Measurements from ENCODE around the gene TBCD.
"Not testable (repeated sequence)": the region's sequence is repeated elsewhere in the genome, so short reads cannot be mapped to it uniquely, and the experiment has no call there.

Gene TBCD

DNA sequence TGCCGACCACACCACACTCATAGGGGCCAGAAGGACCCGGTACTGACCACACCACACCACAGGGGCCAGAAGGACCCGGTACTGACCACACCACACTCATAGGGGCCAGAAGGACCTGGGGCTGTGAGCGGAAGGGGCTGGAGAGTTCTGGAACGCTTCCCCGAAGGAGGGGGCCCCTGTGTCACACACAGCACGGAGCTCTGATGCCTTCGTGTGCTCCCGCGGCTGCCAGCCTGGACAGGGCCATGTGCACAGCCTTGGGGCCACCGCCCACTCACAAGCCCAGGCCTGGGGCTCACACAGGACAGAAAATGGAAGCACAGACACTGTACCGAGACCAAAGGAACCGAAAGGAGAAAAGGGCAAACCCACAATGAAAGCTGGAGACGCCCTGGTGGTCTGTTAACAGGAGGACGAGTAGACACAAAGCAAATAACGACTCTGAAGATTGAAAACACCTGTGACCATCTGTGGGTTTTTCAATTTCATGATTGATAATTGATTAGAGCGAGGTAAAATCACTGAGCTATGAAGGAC lies 221.0 kb downstream of the TBCD start:
- DNase-seq (ENCODE audit: low read depth), result no peak

DNA sequence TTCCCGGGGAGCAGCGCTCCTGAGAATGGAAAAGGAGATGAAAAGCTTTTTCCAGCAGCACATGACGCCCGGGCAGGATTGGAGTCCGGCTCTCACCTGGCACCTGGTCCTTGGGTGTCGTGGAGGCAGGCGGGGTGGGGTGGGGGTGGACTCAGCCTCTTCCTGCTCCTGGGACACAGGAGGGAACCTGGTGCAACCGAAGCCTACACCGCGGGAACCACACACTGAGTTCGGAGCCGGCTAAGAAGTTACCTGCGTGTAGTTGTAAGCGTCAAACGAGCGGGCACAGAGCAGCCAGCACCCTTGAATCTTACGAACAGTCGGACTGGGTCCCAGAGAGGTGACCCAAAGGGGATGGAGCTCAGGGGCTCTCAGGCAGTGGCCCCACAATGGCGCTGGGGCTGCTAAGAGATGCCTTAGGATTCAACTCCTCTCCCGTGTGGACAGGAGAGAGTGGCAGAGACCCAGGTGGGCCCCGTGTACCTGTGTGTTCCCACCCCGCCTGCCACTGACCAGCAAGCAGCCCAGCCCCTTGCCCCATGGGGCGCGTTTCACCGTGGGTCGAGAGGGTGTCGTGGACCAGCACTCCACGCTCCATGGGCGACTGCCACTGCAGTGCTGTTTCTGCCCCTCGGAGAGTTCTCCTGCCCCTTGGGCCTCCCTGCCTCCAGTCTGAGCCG lies 221.7 kb downstream of the TBCD start:
- DNase-seq (ENCODE audit: low read depth), result no peak

DNA sequence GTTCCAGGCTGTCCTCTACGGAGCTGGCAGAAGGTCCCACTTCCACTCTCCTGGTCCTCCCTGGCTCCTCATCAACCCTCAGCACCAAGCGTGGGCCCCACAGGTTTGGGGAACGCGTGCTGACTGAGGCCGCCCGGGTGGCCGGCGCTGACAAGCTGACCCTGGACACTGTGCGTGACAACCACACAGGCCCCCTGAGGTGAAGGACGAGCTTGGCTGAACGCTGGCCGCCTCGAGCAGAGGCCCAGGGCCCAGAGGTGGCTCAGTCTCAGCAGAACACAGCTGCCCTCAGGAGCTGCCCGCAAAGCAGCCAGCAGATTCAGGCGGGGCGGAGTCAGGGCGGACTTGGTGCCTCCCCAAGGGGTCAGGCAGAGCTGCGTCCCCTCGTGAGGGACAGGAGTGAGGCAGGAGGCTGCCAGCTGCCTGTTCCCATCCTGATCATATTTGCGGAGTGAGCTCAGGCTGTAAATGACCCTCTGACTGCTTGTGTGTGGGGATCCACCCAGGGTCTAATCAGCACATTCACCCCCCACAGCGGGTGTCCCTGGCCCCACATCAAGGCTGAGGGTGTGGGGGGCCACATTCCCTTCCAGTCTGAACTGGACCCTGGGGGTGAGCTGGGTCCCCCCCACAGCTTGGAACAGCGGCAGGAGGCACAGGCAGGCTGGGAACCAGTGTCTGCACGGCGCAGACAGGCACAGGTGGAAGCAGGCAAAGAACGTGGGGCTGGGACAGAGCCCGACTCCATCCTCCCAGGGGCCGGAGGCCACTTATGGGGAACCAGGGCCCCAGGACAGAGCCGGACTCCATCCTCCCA lies 222.5 kb downstream of the TBCD start:
- DNase-seq (ENCODE audit: low read depth), result no peak

DNA sequence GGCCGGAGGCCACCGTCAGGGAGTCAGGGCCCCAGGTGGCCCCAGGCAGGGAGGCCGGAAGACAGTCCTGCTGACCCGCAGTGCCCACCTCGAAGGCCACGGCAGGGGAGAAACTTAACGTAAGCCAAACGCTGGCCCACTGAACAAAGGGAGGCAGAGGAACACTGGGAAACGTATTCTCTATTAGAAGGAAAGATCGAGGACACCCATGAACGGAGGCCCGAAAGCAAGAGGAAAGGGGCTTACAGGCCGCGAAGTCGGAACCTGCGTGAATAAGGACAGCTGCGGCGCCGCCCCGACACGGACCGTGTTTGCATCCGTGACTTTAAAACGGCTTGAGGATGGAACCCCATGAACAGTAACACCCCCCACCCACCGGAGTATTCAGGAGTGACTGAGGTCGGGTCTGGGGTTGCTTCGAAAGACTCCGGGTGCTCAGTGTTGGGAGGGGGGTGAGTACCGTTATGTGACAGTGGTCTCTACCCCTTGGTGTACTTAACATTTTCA lies 225.2 kb downstream of the TBCD start:
- DNase-seq (ENCODE audit: low read depth), result no peak

DNA sequence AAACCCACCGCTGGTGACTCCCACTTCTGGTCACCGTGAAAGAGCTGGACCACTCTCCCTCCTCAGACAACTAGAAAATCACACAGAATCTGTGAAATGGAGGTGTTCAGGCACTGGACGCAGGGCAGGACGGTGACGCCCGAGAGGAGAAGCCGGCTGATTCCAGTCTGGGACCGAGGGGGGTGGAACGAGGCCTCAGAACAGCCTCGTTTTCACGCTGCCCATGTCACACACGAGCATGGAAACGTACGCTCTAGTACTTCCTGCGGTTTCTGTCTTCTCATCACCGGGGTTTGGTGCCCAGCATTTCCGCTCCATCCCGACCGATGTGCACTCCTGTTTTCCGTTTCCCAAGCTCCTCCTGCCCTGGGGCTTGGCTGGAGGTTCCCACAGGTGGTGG lies 225.7 kb downstream of the TBCD start:
- DNase-seq (ENCODE audit: low read depth), result no peak

DNA sequence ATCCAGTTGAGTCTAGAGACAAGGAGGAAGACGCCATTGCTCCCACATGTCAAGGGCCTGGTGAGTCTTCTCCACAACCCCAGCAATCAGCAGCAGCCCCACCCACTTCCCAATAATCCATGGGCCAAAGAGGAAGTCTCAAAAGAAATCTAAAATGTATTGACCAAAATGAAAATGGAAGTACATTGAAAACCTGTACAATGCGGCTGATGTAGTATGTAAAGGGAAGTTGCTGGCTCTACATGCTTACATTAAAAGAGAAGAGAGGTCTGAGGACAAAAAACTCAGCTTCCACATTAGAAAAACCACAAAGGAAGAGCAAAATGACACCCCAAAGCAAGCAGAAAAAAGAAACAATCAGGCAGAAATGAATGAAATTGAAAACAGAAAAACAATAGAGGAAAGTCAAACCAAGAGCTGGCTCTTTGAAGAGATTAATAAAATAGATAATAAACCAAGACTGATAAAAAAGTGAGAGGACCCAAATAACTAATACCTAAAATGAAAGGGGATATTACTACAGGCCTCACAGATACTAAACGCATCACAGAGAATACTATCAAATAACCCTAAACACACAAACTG lies 227.0 kb downstream of the TBCD start:
- no peak for DNase-seq (ENCODE audit: low read depth)

DNA sequence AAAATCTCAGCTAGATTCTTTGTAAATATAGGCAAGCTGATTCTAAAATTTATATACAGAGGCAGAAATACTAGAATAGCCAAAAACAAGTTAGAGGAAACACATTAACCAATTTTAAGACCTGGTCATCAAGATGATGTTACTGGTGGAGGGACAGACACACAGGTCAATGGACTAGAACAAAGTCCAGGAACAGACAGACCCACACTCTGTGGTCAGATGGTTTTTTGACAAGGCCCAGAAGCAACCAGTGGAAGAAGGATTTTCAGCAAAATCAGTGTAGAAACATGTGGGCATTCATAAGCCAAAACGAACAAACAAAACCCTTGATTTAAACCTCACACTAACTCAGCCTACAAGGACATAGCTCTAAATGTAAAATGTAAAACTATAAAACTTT lies 227.9 kb downstream of the TBCD start:
- no peak for DNase-seq (ENCODE audit: low read depth)

DNA sequence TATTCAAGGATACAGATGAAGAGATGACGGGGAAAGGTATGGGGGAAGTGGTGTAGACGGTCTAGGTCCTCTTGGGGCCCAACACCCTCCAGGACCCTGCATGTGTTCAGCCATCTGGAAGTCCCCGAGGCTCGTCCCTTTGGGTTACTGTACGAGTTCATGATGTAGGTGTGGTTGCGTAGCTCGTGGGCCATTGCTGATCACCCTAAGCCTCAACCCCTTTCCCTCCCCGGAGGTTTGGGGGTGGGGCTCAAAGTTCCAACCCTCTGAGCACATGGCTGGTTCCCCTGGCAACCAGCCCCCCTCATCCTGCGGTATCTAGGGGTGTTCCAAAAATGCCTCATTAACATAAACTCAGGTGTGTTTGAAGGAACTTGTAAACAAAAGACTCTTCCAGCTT lies 228.8 kb downstream of the TBCD start:
- DNase-seq (ENCODE audit: low read depth), result no peak

DNA sequence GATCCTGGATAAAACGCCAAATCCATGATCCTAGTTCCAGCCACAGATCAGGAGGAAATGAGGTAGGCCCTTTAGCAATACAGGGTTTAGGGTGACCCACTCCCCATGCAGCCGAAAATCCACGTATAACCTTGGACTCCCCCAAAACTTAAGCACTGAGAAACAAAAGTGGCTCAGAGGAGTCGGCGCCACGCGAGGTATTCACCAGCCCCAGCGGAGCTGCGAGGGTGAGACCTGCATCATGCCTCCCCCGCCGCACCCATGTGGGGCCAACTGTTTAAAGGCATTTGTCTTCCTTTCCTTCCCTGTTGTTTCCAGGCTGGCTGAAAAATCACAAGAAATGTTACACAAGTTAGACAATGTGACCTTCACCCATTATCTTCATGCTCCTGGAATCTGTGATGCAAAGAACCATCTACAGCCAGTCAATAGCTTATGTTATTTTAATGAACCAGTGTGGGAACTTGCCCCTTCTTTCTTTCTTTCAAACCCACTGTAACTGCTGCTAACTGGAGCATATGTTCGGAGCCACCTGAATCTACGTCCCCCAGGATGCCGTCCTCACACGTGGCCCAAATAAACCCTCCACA lies 229.4 kb downstream of the TBCD start:
- no peak for DNase-seq (ENCODE audit: low read depth)

DNA sequence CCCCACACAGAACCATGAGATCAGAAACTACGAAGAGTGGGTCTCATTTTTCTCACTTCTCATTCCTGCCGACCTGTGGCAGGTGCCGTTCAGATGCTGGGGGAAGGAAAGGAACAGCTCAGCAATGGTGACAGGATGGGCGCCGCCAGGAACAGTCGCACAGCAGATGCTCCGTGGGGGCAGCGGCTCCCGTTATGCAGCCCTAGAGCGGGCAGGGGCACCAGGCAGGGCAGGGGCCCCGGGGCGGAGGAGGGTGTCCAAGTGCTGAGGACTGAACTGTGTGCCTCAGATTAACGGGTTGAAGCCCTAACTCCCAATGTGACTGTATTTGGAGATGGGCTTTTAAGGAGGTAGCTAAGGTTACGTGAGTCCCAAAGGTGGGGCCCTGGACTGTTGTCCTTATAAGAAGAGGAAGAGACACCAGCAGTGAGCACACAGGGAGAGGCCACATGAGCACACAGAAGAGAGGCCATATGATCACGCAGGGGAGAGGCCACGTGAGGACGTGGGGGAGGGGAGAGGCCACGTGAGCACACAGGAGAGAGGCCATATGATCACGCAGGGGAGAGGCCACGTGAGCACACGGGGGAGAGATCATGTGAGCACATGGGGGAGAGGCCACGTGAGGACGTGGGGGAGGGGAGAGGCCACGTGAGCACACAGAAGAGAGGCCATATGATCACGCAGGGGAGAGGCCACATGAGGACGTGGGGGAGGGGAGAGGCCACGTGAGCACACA lies 231.8 kb downstream of the TBCD start:
- no peak for DNase-seq (ENCODE audit: low read depth)

DNA sequence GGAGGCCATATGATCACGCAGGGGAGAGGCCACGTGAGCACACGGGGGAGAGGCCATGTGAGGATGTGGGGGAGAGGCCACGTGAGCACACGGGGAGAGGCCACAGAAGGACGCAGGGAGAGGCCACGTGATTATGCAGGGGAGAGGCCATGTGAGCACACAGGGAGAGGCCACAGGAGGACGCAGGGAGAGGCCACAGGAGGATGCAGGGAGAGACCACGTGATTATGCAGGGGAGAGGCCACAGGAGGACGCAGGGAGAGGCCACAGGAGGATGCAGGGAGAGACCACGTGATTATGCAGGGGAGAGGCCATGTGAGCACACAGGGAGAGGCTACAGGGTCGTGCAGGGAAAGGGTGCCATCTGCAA lies 232.4 kb downstream of the TBCD start:
- not testable (repeated sequence) for DNase-seq (ENCODE audit: low read depth)

DNA sequence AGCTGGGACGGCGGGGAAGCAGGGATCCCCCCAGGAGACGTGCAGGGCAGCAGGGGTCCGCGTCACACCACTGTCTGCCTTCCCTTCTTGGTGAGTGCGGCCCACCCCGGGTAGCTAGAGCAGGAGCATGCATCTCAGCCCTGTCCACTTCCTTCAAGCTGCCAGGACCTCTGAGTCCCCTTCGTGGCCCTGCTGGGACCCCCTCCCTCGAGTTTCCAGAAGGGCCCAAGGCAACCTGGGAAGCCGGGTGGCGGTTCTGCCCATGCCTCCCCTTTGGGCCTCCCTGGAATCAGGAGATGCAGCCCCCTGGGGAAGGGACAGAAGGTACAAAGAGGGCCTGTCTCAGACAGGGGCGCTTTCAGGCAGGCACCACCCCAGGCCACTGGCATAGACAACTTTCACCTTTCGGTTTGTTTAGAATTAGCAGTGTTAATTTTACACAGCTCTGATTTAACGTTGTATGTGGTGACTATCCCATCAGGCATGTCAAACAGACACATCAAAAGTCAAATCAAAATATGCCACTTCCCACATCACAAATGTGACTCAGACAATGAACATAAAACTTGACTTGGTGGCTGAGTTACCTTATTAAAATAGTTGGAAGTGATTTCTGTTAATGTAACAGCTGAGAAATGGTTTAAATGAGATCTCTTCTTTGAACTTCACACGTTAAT lies 233.0 kb downstream of the TBCD start:
- peak; percentile 41 for DNase-seq (ENCODE audit: low read depth)

DNA sequence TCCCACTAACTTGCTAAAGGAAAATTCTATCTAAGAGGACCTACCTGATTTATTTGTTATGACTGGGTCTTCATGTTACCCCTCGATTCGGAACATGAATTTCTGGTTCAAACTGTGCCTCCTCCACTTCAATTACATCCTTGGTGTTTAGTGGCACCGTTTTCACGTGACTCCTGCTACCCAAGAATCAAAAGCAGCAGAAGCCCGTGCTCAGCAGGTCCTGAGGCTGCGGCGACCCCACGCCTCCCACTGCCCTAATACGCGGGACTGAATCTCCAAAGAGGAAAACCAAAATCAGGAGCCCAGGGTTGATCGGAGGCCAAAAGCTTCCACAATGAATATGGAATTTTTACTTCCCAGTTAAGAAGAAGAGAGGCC lies 233.6 kb downstream of the TBCD start:
- DNase-seq (ENCODE audit: low read depth), result no peak

DNA sequence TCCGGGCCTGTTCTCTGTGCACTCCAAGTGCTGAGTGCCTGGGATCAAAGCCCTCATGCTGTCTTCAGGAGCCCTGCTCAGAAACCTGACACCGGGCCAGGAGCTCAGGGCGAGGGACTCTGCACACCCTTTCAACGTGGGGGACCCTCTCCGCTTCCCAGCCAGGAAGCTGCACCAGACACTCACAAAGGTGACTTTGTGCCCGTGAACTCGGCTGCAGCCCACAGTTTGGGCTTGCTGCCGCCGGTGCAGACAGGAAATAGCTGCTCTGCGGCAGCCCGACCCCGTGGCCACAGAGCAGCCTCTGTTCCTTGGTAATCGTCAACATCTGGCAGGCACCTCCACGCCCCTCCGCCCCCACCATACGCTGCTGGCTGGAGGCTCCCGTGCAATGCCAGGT lies 234.1 kb downstream of the TBCD start:
- peak; percentile 28 for DNase-seq (ENCODE audit: low read depth)

DNA sequence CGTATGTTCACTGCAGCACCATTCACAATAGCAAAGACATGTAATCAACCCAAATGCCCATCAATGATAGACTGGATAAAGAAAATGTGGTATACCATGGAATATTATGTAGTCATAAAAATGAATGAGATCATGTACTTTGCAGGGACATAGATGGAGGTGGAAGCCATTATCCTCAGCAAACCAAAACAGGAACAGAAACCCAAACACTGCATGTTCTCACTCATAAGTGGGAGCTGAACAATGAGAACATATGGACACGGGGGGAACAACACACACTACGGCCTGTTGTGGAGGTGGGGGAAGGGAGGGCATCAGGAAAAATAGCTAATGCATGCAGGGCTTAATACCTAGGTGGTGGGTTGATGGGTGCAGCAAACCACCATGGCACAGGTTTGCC lies 237.2 kb downstream of the TBCD start:
- not testable (repeated sequence) for DNase-seq (ENCODE audit: low read depth)

DNA sequence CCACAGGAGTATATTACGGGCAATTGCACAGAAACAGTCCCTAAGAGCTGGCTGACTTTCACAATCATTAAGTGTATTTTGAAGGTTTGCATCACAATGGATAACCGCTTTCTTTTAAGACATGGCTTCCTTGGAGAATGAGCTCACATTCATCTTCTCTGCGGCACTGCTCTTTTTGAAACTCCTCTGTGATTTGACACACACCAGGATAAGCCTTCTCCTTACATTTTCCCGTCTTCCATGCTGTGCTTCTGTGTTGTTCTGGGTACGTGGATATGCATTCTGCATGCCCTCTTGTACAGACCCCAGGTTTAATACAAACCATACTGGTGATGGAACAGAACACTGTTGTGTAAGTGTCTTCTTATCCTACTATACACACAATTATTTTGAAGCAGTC lies 238.0 kb downstream of the TBCD start:
- no peak for DNase-seq (ENCODE audit: low read depth)

DNA sequence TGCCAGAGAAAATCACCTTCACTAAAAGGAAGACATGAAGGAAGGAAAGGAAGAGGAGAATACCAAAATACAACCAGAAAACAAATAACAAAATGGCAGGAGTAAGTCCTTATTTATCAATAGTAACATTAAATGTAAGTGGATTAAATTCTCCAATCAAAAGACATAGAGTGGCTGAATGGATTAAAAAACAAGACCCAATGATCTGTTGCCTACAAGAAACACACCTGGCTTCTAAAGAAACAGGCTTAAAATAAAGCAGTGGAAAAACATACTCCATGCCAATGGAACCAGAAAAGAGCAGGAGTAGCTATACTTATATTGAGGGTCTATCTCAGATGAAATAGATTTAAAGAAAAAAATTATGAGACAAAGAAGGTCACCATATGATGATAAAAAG lies 241.1 kb downstream of the TBCD start:
- no peak for DNase-seq (ENCODE audit: low read depth)
